HCT116 (cell line): ENCODE measurements around the gene INAVA. TPM values are rescaled to one million over a fixed set of nuclear protein-coding genes. Genes with fewer than 3 reads are reported as not detected.

ENCODE experiments used
- ATAC-seq: fragments of 200-7000 bp; cut with Tn5 transposase; 2 replicates; pipeline ENCODE4 v1.9.1; 2020; ENCODE audit warnings: mild to moderate bottlenecking, moderate library complexity
- BruUV-seq: library from RNA; stranded (reverse); fragments of 400-500 nt; replicated peaks from 2 replicates; lab custom pipeline; 2021; lab: Mats Ljungman, UMichigan
- CTCF ChIA-PET: fragments of 300-600 bp; sonication (Branson Sonifier 250); formaldehyde crosslinking; loops from one replicate; lab custom pipeline; 2021; ENCODE audit warnings: antibody characterized with exemption; lab: Charles Lee
- POLR2A ChIA-PET: fragments of 300-600, 350-600 bp; sonication (Branson Sonifier 250); formaldehyde crosslinking; loops from one replicate; lab custom pipeline; 2021; ENCODE audit warnings: antibody characterized with exemption; lab: Charles Lee
- RAD21 ChIA-PET, 2 experiments: fragments of 300-600 bp; sonication (Branson Sonifier 250); formaldehyde crosslinking; loops; one replicate each; lab custom pipeline; 2023; ENCODE audit warnings: low total read pairs in 2 of 2; ENCODE audit not compliant: uncharacterized antibody in 2 of 2, unreplicated experiment in 2 of 2, low non-redundant PET in 1 of 2; lab: Charles Lee
- DNase-seq: peaks from one replicate; pipeline ENCODE4 v3.0.0-alpha.2; 2010; ENCODE audit warnings: low read depth, low spot score
- H2AFZ ChIP-seq: fragments of 200-600 bp; shearing (Covaris generic), sonication (generic); 2 replicates; pipeline ENCODE4 v1.6.1; 2017; ENCODE audit warnings: low read depth, mixed run types, mixed read lengths, antibody characterized with exemption, low read length; ENCODE audit not compliant: poor library complexity, severe bottlenecking
- H3K27ac ChIP-seq: 2 replicates; pipeline ENCODE4 v1.5.1; 2012; ENCODE audit warnings: low read depth, low read length
- H3K27me3 ChIP-seq: fragments of 200-600 bp; sonication (generic); 2 replicates; pipeline ENCODE4 v1.6.1; 2016; ENCODE audit warnings: mixed run types, low read length, mixed read lengths; ENCODE audit not compliant: insufficient read depth
- H3K36me3 ChIP-seq, 2 experiments: fragments of 200-500 bp in 1 of 2; fragments of 200-600 bp in 1 of 2; sonication (Bioruptor generic) in 1 of 2; sonication (generic) in 1 of 2; 2 replicates each; pipeline versions ENCODE4 v1.5.1 to v1.6.1; 2014 to 2016; ENCODE audit warnings: low read length in 2 of 2, inconsistent platforms in 1 of 2, mixed read lengths in 1 of 2, mixed run types in 1 of 2; ENCODE audit not compliant: insufficient read depth in 2 of 2, control insufficient read depth in 1 of 2
- H3K4me1 ChIP-seq, 2 experiments: fragments of 200-600 bp in 1 of 2; sonication (generic) in 1 of 2; 2 replicates each; pipeline versions ENCODE4 v1.5.1 to v1.6.1; 2012 to 2017; ENCODE audit warnings: low read length in 2 of 2, inconsistent platforms in 1 of 2, mild to moderate bottlenecking in 1 of 2, mixed read lengths in 1 of 2, mixed run types in 1 of 2, moderate library complexity in 1 of 2; ENCODE audit not compliant: insufficient read depth in 2 of 2, control insufficient read depth in 1 of 2
- H3K4me2 ChIP-seq: fragments of 200-600 bp; sonication (generic); 2 replicates; pipeline ENCODE4 v1.6.1; 2017; ENCODE audit warnings: mixed run types, low read length, mixed read lengths
- H3K4me3 ChIP-seq, 2 experiments: fragments of 200-600 bp in 1 of 2; sonication (generic) in 1 of 2; replicated peaks in 1 of 2; 2 replicates each; pipeline ENCODE4 v1.5.1; 2011 to 2016; ENCODE audit warnings: low read length in 2 of 2, control low read depth in 1 of 2, low read depth in 1 of 2, mild to moderate bottlenecking in 1 of 2, mixed read lengths in 1 of 2, mixed run types in 1 of 2
- H3K79me2 ChIP-seq: fragments of 200-600 bp; sonication (generic); 2 replicates; pipeline ENCODE4 v1.6.1; 2017; ENCODE audit warnings: mild to moderate bottlenecking, mixed run types, low read length, moderate library complexity, mixed read lengths; ENCODE audit not compliant: insufficient read depth
- H3K9ac ChIP-seq: fragments of 200-600 bp; sonication (generic); 2 replicates; pipeline ENCODE4 v1.6.1; 2016; ENCODE audit warnings: low read length, mixed read lengths
- H3K9me2 ChIP-seq: fragments of 200-600 bp; sonication (generic), shearing (Covaris generic); 2 replicates; pipeline ENCODE4 v1.6.1; 2017; ENCODE audit warnings: mixed run types, mild to moderate bottlenecking, moderate library complexity; ENCODE audit not compliant: insufficient read depth
- H3K9me3 ChIP-seq, 2 experiments: fragments of 200-500 bp in 1 of 2; fragments of 200-600 bp in 1 of 2; sonication (Bioruptor generic) in 1 of 2; sonication (generic) in 1 of 2; 2 replicates each; pipeline ENCODE4 v1.6.1; 2014 to 2017; ENCODE audit warnings: low read length in 2 of 2, mixed read lengths in 2 of 2, inconsistent platforms in 1 of 2, low read depth in 1 of 2, mild to moderate bottlenecking in 1 of 2, mixed run types in 1 of 2, moderate library complexity in 1 of 2; ENCODE audit not compliant: control insufficient read depth in 1 of 2, insufficient read depth in 1 of 2
- H4K20me1 ChIP-seq: fragments of 200-600 bp; sonication (generic), shearing (Covaris generic); 2 replicates; pipeline ENCODE4 v1.6.1; 2017; ENCODE audit warnings: mixed run types, mild to moderate bottlenecking, moderate library complexity; ENCODE audit not compliant: insufficient read depth
- CBX3 ChIP-seq: IDR thresholded peaks from 2 replicates; pipeline ENCODE4 v1.6.1; 2012; ENCODE audit warnings: low read depth
- CEBPB ChIP-seq: IDR thresholded peaks from 2 replicates; pipeline ENCODE4 v1.6.1; 2012; ENCODE audit warnings: low read depth
- CTCF ChIP-seq, 3 experiments: fragments of 200-600 bp in 1 of 3; sonication (generic) in 1 of 3; IDR thresholded peaks in 2 of 3; conservative IDR thresholded peaks in 1 of 3; 2 replicates each; pipeline ENCODE4 v1.5.1; 2012 to 2017; ENCODE audit warnings: low read depth in 2 of 3, low read length in 2 of 3, antibody characterized with exemption in 1 of 3, borderline replicate concordance in 1 of 3, control low read depth in 1 of 3, mild to moderate bottlenecking in 1 of 3, mixed read lengths in 1 of 3, mixed run types in 1 of 3, moderate library complexity in 1 of 3; ENCODE audit not compliant: insufficient read depth in 1 of 3
- EGR1 ChIP-seq: IDR thresholded peaks from 2 replicates; pipeline ENCODE4 v1.6.1; 2012; ENCODE audit warnings: low read depth
- ELF1 ChIP-seq: IDR thresholded peaks from 2 replicates; pipeline ENCODE4 v1.6.1; 2012; ENCODE audit warnings: low read depth, borderline replicate concordance
- EZH2 ChIP-seq: fragments of 200-600 bp; sonication (generic); IDR thresholded peaks from 2 replicates; pipeline ENCODE4 v1.6.1; 2017; ENCODE audit warnings: antibody characterized with exemption, mixed run types
- EZH2phosphoT487 ChIP-seq: fragments of 200-600 bp; IDR thresholded peaks from 2 replicates; pipeline ENCODE4 v1.6.1; 2018; ENCODE audit warnings: antibody characterized with exemption, borderline replicate concordance
- FOSL1 ChIP-seq: IDR thresholded peaks from 2 replicates; pipeline ENCODE4 v1.6.1; 2012; ENCODE audit warnings: low read depth
- MAX ChIP-seq: IDR thresholded peaks from 2 replicates; pipeline ENCODE4 v1.6.1; 2012
- POLR2A ChIP-seq: IDR thresholded peaks from 2 replicates; pipeline ENCODE4 v1.7.0; 2011; ENCODE audit warnings: borderline replicate concordance; ENCODE audit not compliant: insufficient read depth, insufficient read length; ENCODE audit errors: extremely low read depth
- POLR2AphosphoS5 ChIP-seq: IDR thresholded peaks from 2 replicates; pipeline ENCODE4 v1.6.1; 2011; ENCODE audit warnings: mild to moderate bottlenecking, low read depth, low read length, moderate library complexity
- RAD21 ChIP-seq: IDR thresholded peaks from 2 replicates; pipeline ENCODE4 v1.6.1; 2012; ENCODE audit warnings: low read depth, mild to moderate bottlenecking
- SIN3A ChIP-seq: IDR thresholded peaks from 2 replicates; pipeline ENCODE4 v1.6.1; 2012; ENCODE audit warnings: low read depth
- SP1 ChIP-seq: IDR thresholded peaks from 2 replicates; pipeline ENCODE4 v1.6.1; 2012; ENCODE audit warnings: low read depth
- TCF7L2 ChIP-seq: IDR thresholded peaks from 2 replicates; pipeline ENCODE4 v1.7.0; 2011; ENCODE audit warnings: borderline replicate concordance, inconsistent platforms; ENCODE audit not compliant: insufficient read depth, insufficient read length; ENCODE audit errors: extremely low read depth
- YY1 ChIP-seq: IDR thresholded peaks from 2 replicates; pipeline ENCODE4 v1.6.1; 2011; ENCODE audit warnings: low read length, low read depth, moderate library complexity, mild to moderate bottlenecking; ENCODE audit not compliant: insufficient replicate concordance; ENCODE audit errors: extremely low read depth
- ZBTB33 ChIP-seq: IDR thresholded peaks from 2 replicates; pipeline ENCODE4 v1.6.1; 2011; ENCODE audit warnings: mild to moderate bottlenecking, low read length, moderate library complexity; ENCODE audit not compliant: insufficient replicate concordance; ENCODE audit errors: extremely low read depth
- intact Hi-C: fragments of 100-400 bp; cut with micrococcal nuclease; formaldehyde crosslinking; loops from 2 replicates; pipeline ENCODE4 v1.10.0; 2022
- total RNA-seq: library from RNA; stranded (reverse); gene quantifications from one replicate; pipeline ENCODE4 v1.2.1, GENCODE V29; 2021; ENCODE audit not compliant: unreplicated experiment
- TF ChIP-seq, protein P1 (sequence below): IDR thresholded peaks from 2 replicates; pipeline ENCODE4 v1.6.1; 2012

Gene INAVA
- total RNA-seq, 1 experiment from 2014 or later: 18.8 TPM

GRCh38 chr1:200846398-200846797, 48.3 kb upstream of the INAVA start:
- intact Hi-C loops: no loop called here
- POLR2A ChIA-PET: no interaction called here
- Histone ChIP-seq H3K4me2 (no peak overlapping the region), H3K9ac (no peak overlapping the region), H3K27ac (no peak overlapping the region), H2AFZ (no peak overlapping the region), H3K9me2 (no peaks in the 10 kb centered on the region), H3K36me3 (peaks cover 6 to 17% of the 10 kb centered on the region in 2 experiments), H3K27me3 (no peaks in the 10 kb centered on the region), H3K9me3 (no peaks in the 10 kb centered on the region)
- RAD21 ChIA-PET: no interaction called here
- CTCF ChIA-PET: no interaction called here
- no peak for TF ChIP-seq YY1
- TF ChIP-seq EGR1: no peak
- no peak for TF ChIP-seq FOSL1
- TF ChIP-seq TCF7L2: no peak
- no peak for TF ChIP-seq RAD21
- no peak for TF ChIP-seq SP1
- no peak for TF ChIP-seq MAX
- TF ChIP-seq POLR2A: no peak
- TF ChIP-seq CTCF (IDR thresholded peaks at IDR 0.05 in 2 of 3, conservative IDR thresholded peaks at IDR 0.05 in 1 of 3; ENCODE audit: borderline replicate concordance in 1 of 3, insufficient read depth in 1 of 3, low read depth in 2 of 3, low read length in 2 of 3): no peak
- no peak for TF ChIP-seq ZBTB33
- TF ChIP-seq CBX3: no peak
- no peak for TF ChIP-seq EZH2phosphoT487
- TF ChIP-seq POLR2AphosphoS5: no peak
- TF ChIP-seq SIN3A: no peak
- TF ChIP-seq, protein P1, sequence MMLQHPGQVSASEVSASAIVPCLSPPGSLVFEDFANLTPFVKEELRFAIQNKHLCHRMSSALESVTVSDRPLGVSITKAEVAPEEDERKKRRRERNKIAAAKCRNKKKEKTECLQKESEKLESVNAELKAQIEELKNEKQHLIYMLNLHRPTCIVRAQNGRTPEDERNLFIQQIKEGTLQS: no peak
- no peak for TF ChIP-seq EZH2
- TF ChIP-seq CEBPB: no peak
- no peak for TF ChIP-seq ELF1
- TF ChIP-seq, all 23 proteins: peak for 0
- Histone ChIP-seq H3K4me3 (no peak overlapping the region), H4K20me1 (no peaks in the 10 kb centered on the region), H3K79me2 (no peaks in the 10 kb centered on the region), H3K4me1 (no peaks in the 10 kb centered on the region)
- no TSS peak for BruUV-seq
- ATAC-seq: no peak
- DNase-seq: no peak
